ENCODE results near the gene LSP1.

GRCh38 chr11:1835671-1836010 lies 17.2 kb upstream of the LSP1 start:
- TF ChIP-seq CTCF (IDR thresholded peaks at IDR 0.05) = no peak
- no peak for TF ChIP-seq POLR2A (IDR thresholded peaks at IDR 0.05)

Data from adrenal gland (tissue), 5 donors.